Fibroblast of pulmonary artery (primary cell): ENCODE results near the gene KCTD11.
A peak's percentile ranks its signal among the peaks of the same experiment; 100 is the strongest.
"Not testable (repeated sequence)": the region's sequence is repeated elsewhere in the genome, so short reads cannot be mapped to it uniquely, and the experiment has no call there.

ENCODE experiments used
- DNase-seq: peaks from one replicate; pipeline ENCODE4 v3.0.0-alpha.2; 2010; ENCODE audit warnings: low read depth
- H3K4me3 ChIP-seq: replicated peaks from 2 replicates; pipeline ENCODE4 v1.5.1; 2011; ENCODE audit warnings: low read depth, mild to moderate bottlenecking, control low read depth, low read length, moderate library complexity
- CTCF ChIP-seq: IDR thresholded peaks from 2 replicates; pipeline ENCODE4 v1.5.1; 2011; ENCODE audit warnings: mild to moderate bottlenecking, control low read depth, low read length, inconsistent platforms; ENCODE audit errors: missing control alignments

KCTD11 gene

GRCh38 chr17:7367918-7368598 is 16.1 kb downstream of the KCTD11 start:
- DNase-seq = no peak
- no peak overlapping the region for H3K4me3 ChIP-seq
- no peak for TF ChIP-seq CTCF

GRCh38 chr17:7368599-7368994 is 16.6 kb downstream of the KCTD11 start:
- not testable (repeated sequence) for DNase-seq, H3K4me3 ChIP-seq

- no peak for DNase-seq
- no peak for TF ChIP-seq CTCF
These were observed 17.9 kb downstream of the KCTD11 start for GRCh38 chr17:7369825-7370224.

GRCh38 chr17:7370853-7371252 is 18.9 kb downstream of the KCTD11 start:
- no peak overlapping the region for H3K4me3 ChIP-seq
- DNase-seq = no peak
- TF ChIP-seq CTCF = no peak

More at GRCh38 chr17:7369825-7370224, 17.9 kb downstream of the KCTD11 start:
- H3K4me3 ChIP-seq = no peak overlapping the region

- TF ChIP-seq CTCF = no peak
- no peak overlapping the region for H3K4me3 ChIP-seq
- DNase-seq = no peak
These were observed 22.4 kb downstream of the KCTD11 start for GRCh38 chr17:7374353-7374752.

- DNase-seq = no peak
- TF ChIP-seq CTCF = no peak
- H3K4me3 ChIP-seq = no peak overlapping the region
These were observed 27.2 kb downstream of the KCTD11 start for GRCh38 chr17:7379134-7379533.

GRCh38 chr17:7380321-7380720 is 28.4 kb downstream of the KCTD11 start:
- peak; percentile 50 for DNase-seq
- TF ChIP-seq CTCF = no peak
- H3K4me3 ChIP-seq = peak overlapping the region; percentile 35
